ENCODE data around the gene ITGB1.

DNA sequence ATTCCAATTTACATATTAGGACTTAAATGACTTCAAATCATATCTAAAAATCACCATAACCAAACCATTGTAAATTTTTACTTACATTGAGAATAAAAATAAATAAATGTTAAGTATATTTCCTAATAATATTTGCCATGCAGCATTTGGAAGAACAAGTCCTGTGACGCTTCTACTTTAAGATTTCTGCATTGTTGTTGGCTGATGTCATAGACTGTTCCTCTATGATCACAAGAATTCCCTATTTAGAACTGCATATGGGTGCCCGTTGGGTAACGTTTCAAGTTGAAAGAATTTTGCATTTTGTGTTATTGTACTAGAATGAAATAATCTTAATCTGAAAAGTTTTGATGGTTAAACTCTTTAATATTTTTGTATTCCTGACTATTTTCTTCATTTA, 5.1 kb upstream of the ITGB1 start:
- no peak for TF ChIP-seq POLR2A (IDR thresholded peaks at IDR 0.05)
- no peak for TF ChIP-seq CTCF (IDR thresholded peaks at IDR 0.05)

All from heart left ventricle (tissue), 13 donors.